ENCODE results near the gene GLYR1.

GLYR1 gene

DNA sequence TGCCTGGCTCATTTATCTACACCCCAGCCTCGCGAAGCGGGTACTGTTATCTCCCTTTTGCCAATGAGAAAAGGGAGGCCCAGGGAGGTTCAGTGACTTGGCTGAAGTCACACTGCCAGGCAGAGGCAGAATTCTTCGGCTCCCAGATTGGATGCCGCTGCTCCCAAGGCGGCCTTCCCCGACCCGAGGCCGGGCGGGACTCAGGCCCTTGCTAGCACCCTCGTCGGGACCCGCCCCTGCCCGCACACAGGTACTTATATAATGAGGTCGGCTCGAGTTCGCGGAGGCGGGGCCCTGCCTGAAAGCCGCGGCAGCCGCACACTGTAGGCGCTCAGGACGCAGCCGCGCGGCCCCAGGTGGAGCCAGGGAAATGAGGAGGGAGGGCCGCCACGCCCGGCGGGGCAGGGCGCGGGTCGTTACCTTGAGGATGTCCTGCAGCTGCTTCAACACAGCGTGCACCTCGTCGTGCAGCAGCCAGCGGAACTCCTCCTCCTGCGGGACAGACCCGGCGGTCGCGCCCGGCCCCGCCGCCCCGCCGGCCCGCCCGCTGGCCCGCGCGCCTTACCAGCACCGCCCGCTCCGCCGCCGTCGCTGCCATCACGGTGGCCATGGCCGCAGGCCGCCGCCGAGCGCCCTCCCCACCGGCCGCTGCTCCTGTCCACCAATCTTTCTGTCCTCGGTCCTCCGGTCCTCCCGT lies 45.0 kb downstream of the GLYR1 start, which contains the start of gene ROGDI (continued):
- TF ChIP-seq, protein P1, sequence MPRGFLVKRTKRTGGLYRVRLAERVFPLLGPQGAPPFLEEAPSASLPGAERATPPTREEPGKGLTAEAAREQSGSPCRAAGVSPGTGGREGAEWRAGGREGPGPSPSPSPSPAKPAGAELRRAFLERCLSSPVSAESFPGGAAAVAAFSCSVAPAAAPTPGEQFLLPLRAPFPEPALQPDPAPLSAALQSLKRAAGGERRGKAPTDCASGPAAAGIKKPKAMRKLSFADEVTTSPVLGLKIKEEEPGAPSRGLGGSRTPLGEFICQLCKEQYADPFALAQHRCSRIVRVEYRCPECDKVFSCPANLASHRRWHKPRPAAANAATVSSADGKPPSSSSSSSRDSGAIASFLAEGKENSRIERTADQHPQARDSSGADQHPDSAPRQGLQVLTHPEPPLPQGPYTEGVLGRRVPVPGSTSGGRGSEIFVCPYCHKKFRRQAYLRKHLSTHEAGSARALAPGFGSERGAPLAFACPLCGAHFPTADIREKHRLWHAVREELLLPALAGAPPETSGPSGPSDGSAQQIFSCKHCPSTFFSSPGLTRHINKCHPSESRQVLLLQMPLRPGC (tag by site-specific recombination; IDR thresholded peaks at IDR 0.05), result 0 out of 2 replicates have a peak, but pooled peaks have one; percentile 12
- TF ChIP-seq ZIC2 (tag by site-specific recombination; IDR thresholded peaks at IDR 0.05) (peak; percentile 49), ZNF155 (tag by site-specific recombination; IDR thresholded peaks at IDR 0.05) (no peak), ZBTB17 (tag by site-specific recombination; IDR thresholded peaks at IDR 0.05) (peak; percentile 55; the same call in 1 of the 2 replicates)
- TF ChIP-seq, protein P2, sequence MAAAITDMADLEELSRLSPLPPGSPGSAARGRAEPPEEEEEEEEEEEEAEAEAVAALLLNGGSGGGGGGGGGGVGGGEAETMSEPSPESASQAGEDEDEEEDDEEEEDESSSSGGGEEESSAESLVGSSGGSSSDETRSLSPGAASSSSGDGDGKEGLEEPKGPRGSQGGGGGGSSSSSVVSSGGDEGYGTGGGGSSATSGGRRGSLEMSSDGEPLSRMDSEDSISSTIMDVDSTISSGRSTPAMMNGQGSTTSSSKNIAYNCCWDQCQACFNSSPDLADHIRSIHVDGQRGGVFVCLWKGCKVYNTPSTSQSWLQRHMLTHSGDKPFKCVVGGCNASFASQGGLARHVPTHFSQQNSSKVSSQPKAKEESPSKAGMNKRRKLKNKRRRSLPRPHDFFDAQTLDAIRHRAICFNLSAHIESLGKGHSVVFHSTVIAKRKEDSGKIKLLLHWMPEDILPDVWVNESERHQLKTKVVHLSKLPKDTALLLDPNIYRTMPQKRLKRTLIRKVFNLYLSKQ (tag by site-specific recombination; IDR thresholded peaks at IDR 0.05; ENCODE audit: borderline replicate concordance), result no peak

DNA sequence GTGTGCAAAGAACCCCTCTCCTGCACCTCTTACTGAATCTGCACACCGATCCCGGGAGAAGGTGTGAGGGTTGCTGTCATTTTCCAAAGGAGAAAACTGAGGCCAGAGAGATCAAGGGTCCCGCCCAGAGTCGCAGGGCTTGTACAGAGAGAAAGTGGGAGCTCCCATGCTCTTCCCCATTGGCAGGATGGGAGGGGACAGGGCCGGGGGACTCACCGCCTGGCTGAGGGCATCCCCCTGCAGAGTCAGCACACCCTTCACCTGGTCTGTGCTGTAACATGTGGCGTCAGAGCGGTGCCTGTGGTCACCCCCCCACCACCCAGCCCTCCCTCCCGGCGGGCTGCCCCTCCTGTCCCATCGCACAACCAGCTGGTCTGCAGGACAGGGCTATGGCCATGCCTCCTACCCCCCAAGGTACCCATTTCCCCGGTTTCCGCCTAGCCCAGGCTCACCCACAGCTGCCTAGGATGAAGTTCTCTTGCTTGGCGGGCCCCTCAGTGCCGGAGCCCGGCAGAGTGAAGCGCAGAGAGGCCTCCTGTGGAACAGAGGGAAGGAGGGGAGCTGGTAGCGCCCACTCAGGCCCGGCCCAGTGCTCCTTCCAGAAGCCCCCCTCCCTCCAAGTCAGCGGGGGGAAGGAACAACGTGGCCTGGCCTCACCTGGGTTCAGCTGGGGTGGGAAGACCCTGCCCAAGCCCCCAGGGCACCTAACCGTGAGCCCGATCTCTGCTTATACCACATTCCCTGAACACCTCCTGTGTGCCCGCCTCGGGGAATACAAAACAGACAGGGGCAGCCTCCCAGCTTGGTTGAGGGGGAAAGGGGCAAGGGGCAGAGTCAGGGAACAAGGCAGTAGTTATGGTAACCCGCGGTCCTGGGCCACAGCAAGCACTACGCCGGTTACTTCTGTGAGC lies 45.8 kb downstream of the GLYR1 start:
- Histone ChIP-seq H3K4me3 (ENCODE audit: low read depth, low read length) (peak overlapping the region; percentile 80), H3K9me3 (ENCODE audit: control insufficient read depth, insufficient read depth, low read depth, low read length) (no peaks in the 10 kb centered on the region), H3K4me1 (ENCODE audit: control insufficient read depth, insufficient read depth, low read length) (peaks cover 3% of the 10 kb centered on the region; the same call in 1 of the 2 replicates), H3K27ac (ENCODE audit: extremely low read depth, low read depth, low read length) (peak overlapping the region; percentile 69), H3K36me3 (ENCODE audit: control insufficient read depth in 2 of 2, insufficient read depth in 1 of 2, low read length in 2 of 2) (peaks cover 2 to 49% of the 10 kb centered on the region in 2 experiments; a peak in 2 of 3 replicates)
- CTCF ChIA-PET, result no interaction called here
- POLR2A ChIA-PET, result interaction anchor here (1.2 to 3.2 kb wide), 3 partner anchors 13 to 66 kb away, joined by 3 to 19 read pairs (median 15); partner anchors contain the start of genes ANKS3, DNAAF8, GLYR1 and SEPTIN12
- no peak for TF ChIP-seq ZNF677 (tag by site-specific recombination; IDR thresholded peaks at IDR 0.05)
- peak; percentile 94 for TF ChIP-seq ZNF335 (tag by site-specific recombination; conservative IDR thresholded peaks at IDR 0.05)
- 0 out of 2 replicates have a peak, but pooled peaks have one; percentile 7 for TF ChIP-seq ZBTB8A (tag by site-specific recombination; IDR thresholded peaks at IDR 0.05)

DNA sequence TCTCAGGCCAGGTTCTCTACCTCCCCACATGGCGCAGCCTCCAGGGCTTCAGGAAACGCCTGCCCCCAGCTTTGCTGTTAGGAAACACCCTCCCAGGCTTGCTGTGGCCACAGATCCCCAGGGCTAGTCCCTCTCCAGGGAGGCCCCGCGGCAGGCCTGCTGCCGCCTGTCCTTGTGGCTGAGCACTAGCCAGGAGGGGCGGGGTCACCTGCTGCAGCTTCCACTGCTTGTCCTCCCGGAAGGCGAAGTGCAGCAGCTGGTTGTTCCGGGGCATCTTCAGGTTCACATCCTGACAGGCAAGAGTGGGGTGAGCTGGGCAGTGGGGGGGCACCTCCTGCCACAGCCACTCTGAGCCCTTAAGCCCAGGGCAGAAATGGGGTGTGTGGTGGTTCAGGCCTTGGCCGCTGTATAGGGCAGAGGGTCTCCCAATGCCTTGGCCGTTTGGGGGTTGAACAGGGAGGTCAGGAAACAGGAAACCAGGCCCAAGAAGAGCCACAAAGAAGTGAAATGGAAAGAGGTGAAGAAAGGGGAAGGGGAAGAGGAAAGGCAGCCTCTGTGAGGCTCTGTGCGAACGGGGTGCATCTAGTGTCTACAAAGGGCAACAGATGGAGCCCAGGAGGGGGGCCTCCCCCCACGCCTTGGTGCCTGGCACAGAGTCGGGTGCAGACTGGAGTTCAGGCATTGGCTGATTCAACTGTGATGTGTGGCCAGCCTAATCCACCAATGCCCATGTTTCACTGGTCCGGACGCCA lies 46.6 kb downstream of the GLYR1 start:
- Histone ChIP-seq H3K4me1 (ENCODE audit: control insufficient read depth, insufficient read depth, low read length) (peaks cover 3% of the 10 kb centered on the region; the same call in 1 of the 2 replicates), H3K27ac (ENCODE audit: extremely low read depth, low read depth, low read length) (peak overlapping the region; percentile 46; the same call in 1 of the 2 replicates), H3K4me3 (ENCODE audit: low read depth, low read length) (no peak overlapping the region), H3K36me3 (ENCODE audit: control insufficient read depth in 2 of 2, insufficient read depth in 1 of 2, low read length in 2 of 2) (peaks cover 0 to 45% of the 10 kb centered on the region in 2 experiments; a peak in 2 of 3 replicates), H3K9me3 (ENCODE audit: control insufficient read depth, insufficient read depth, low read depth, low read length) (no peaks in the 10 kb centered on the region)
- ChIA-PET POLR2A (interaction anchor here (0.6 to 3.2 kb wide), 4 partner anchors 12 to 149 kb away, joined by 3 to 19 read pairs (median 6); partner anchors contain the start of genes GLYR1, SEPTIN12 and UBN1), CTCF (interaction anchor here (0.8 kb wide), 1 partner anchor 155 kb away, joined by 4 read pairs; no protein-coding TSS in a partner anchor)
- peak; percentile 46; the same call in 1 of the 2 replicates for TF ChIP-seq SP2 (tag by site-specific recombination; IDR thresholded peaks at IDR 0.05)
- no peak for TF ChIP-seq ZNF366 (tag by site-specific recombination; conservative IDR thresholded peaks at IDR 0.05)
- TF ChIP-seq GLIS1 (tag by site-specific recombination; IDR thresholded peaks at IDR 0.05), result peak; percentile 75
- TF ChIP-seq ZNF660 (tag by site-specific recombination; IDR thresholded peaks at IDR 0.05), result no peak
- no peak for TF ChIP-seq EGR2 (tag by site-specific recombination; IDR thresholded peaks at IDR 0.05; ENCODE audit: low read depth)
- TF ChIP-seq BCL11B (tag by site-specific recombination; IDR thresholded peaks at IDR 0.05; ENCODE audit: low read depth), result no peak
- TF ChIP-seq ZNF239 (tag by site-specific recombination; IDR thresholded peaks at IDR 0.05), result no peak
- TF ChIP-seq HOXD13 (CRISPR knock-in tag; IDR thresholded peaks at IDR 0.05; ENCODE audit: borderline replicate concordance), result no peak
- TF ChIP-seq ZNF10 (tag by site-specific recombination; IDR thresholded peaks at IDR 0.05), result peak; percentile 75
- no peak for TF ChIP-seq ZNF777 (tag by site-specific recombination; IDR thresholded peaks at IDR 0.05; ENCODE audit: borderline replicate concordance)
- TF ChIP-seq ZNF558 (tag by site-specific recombination; IDR thresholded peaks at IDR 0.05), result no peak
- TF ChIP-seq ZNF670 (tag by site-specific recombination; IDR thresholded peaks at IDR 0.05; ENCODE audit: low read depth), result no peak
- peak; percentile 67 for TF ChIP-seq ZIC2 (tag by site-specific recombination; IDR thresholded peaks at IDR 0.05)
- no peak for TF ChIP-seq SP7 (tag by site-specific recombination; IDR thresholded peaks at IDR 0.05)
- TF ChIP-seq REPIN1 (tag by site-specific recombination; IDR thresholded peaks at IDR 0.05; ENCODE audit: low read depth), result no peak
- TF ChIP-seq GLIS2 (tag by site-specific recombination; IDR thresholded peaks at IDR 0.05), result 0 out of 2 replicates have a peak, but pooled peaks have one; percentile 13
- no peak for TF ChIP-seq ZNF837 (tag by site-specific recombination; IDR thresholded peaks at IDR 0.05)
- TF ChIP-seq ZBTB1 (tag by site-specific recombination; IDR thresholded peaks at IDR 0.05), result no peak
- TF ChIP-seq, protein P3, sequence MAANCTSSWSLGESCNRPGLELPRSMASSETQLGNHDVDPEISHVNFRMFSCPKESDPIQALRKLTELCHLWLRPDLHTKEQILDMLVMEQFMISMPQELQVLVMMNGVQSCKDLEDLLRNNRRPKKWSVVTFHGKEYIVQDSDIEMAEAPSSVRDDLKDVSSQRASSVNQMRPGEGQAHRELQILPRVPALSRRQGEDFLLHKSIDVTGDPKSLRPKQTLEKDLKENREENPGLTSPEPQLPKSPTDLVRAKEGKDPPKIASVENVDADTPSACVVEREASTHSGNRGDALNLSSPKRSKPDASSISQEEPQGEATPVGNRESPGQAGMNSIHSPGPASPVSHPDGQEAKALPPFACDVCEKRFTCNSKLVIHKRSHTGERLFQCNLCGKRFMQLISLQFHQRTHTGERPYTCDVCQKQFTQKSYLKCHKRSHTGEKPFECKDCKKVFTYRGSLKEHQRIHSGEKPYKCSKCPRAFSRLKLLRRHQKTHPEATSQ (tag by site-specific recombination; IDR thresholded peaks at IDR 0.05), result no peak
